Measurements from ENCODE around the gene SLC4A2.

DNA sequence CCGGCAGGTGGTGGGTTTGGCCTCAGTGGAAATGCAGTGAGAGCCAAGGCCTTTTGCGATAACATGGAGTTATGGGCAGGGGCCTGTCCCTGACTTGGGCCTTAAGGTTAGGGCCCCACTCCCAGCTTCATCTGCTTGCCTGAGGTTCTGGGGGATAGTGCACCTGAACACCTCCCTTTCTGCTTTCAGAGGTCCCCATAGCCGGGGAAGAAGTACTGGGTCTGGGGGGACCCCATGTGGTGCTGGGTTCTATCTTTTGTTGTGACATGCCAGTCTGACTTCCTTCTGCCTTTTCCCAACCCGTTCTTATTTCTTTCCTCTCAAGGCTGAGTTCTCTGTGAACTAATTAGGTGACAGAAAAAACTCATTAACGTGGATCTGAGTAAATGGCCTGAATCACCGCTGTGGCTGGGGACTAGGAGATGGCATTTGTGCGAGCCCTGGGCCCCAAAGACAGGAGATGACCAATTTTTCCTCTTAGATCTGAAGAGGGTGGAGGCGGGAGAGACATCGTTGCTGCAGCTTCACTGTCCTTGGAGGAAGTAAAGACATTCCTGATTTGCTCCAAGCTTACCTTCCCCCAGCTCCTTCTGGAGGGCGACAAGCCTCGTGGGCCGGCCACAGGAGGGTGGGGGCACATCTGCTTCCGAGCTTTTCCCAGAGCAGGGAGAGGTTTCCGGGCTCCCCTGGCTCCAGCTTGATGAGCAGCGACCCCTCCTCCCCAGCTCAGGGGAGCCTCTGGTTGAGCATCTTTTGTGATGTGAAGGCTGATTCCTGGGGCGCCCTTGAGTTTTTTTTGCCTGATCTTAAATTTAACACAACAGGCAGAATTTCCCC lies 28.8 kb downstream of the SLC4A2 start:
- TF ChIP-seq, protein P1, sequence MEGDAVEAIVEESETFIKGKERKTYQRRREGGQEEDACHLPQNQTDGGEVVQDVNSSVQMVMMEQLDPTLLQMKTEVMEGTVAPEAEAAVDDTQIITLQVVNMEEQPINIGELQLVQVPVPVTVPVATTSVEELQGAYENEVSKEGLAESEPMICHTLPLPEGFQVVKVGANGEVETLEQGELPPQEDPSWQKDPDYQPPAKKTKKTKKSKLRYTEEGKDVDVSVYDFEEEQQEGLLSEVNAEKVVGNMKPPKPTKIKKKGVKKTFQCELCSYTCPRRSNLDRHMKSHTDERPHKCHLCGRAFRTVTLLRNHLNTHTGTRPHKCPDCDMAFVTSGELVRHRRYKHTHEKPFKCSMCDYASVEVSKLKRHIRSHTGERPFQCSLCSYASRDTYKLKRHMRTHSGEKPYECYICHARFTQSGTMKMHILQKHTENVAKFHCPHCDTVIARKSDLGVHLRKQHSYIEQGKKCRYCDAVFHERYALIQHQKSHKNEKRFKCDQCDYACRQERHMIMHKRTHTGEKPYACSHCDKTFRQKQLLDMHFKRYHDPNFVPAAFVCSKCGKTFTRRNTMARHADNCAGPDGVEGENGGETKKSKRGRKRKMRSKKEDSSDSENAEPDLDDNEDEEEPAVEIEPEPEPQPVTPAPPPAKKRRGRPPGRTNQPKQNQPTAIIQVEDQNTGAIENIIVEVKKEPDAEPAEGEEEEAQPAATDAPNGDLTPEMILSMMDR (IDR thresholded peaks at IDR 0.05): no peak
- TF ChIP-seq, protein P2, sequence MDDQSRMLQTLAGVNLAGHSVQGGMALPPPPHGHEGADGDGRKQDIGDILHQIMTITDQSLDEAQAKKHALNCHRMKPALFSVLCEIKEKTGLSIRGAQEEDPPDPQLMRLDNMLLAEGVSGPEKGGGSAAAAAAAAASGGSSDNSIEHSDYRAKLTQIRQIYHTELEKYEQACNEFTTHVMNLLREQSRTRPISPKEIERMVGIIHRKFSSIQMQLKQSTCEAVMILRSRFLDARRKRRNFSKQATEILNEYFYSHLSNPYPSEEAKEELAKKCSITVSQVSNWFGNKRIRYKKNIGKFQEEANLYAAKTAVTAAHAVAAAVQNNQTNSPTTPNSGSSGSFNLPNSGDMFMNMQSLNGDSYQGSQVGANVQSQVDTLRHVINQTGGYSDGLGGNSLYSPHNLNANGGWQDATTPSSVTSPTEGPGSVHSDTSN (IDR thresholded peaks at IDR 0.05): no peak
- TF ChIP-seq, protein P3, sequence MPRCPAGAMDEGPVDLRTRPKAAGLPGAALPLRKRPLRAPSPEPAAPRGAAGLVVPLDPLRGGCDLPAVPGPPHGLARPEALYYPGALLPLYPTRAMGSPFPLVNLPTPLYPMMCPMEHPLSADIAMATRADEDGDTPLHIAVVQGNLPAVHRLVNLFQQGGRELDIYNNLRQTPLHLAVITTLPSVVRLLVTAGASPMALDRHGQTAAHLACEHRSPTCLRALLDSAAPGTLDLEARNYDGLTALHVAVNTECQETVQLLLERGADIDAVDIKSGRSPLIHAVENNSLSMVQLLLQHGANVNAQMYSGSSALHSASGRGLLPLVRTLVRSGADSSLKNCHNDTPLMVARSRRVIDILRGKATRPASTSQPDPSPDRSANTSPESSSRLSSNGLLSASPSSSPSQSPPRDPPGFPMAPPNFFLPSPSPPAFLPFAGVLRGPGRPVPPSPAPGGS (IDR thresholded peaks at IDR 0.05): no peak
- TF ChIP-seq CBX8 (IDR thresholded peaks at IDR 0.05) (no peak), RFX5 (IDR thresholded peaks at IDR 0.05) (no peak), MYC (IDR thresholded peaks at IDR 0.05; ENCODE audit: borderline replicate concordance, low read length) (no peak), EP300 (IDR thresholded peaks at IDR 0.05) (no peak), POLR2A (IDR thresholded peaks at IDR 0.05; ENCODE audit: low read length) (no peak), CHD2 (IDR thresholded peaks at IDR 0.05; ENCODE audit: low read length, partially characterized antibody) (no peak), POLR2AphosphoS2 (conservative IDR thresholded peaks at IDR 0.05; ENCODE audit: low read length) (no peak)
- TF ChIP-seq, protein P4, sequence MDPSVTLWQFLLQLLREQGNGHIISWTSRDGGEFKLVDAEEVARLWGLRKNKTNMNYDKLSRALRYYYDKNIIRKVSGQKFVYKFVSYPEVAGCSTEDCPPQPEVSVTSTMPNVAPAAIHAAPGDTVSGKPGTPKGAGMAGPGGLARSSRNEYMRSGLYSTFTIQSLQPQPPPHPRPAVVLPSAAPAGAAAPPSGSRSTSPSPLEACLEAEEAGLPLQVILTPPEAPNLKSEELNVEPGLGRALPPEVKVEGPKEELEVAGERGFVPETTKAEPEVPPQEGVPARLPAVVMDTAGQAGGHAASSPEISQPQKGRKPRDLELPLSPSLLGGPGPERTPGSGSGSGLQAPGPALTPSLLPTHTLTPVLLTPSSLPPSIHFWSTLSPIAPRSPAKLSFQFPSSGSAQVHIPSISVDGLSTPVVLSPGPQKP (IDR thresholded peaks at IDR 0.05; ENCODE audit: low read depth, low read length): no peak
- TF ChIP-seq, protein P5, sequence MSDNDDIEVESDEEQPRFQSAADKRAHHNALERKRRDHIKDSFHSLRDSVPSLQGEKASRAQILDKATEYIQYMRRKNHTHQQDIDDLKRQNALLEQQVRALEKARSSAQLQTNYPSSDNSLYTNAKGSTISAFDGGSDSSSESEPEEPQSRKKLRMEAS (IDR thresholded peaks at IDR 0.05): no peak
